Bronchial epithelial cell (primary cell): ENCODE data around the gene TALDO1. TPM values are rescaled to one million over a fixed set of nuclear protein-coding genes. Genes with fewer than 3 reads are reported as not detected.

Experiments used
- DNase-seq: peaks from one replicate; pipeline ENCODE4 v3.0.0-alpha.2; 2010; ENCODE audit warnings: low read depth
- FAIRE-seq: peaks from 2 replicates; lab custom pipeline; 2011; peaks lifted over from hg19 to GRCh38; lab: Jason Lieb, UNC
- H3K27me3 ChIP-seq: 2 replicates; pipeline ENCODE4 v1.5.1; 2011; ENCODE audit warnings: low read length; ENCODE audit not compliant: control insufficient read depth, insufficient read depth
- H3K36me3 ChIP-seq: 2 replicates; pipeline ENCODE4 v1.5.1; 2011; ENCODE audit warnings: low read length; ENCODE audit not compliant: control insufficient read depth, insufficient read depth
- H3K4me3 ChIP-seq: 2 replicates; pipeline ENCODE4 v1.5.1; 2011; ENCODE audit warnings: mild to moderate bottlenecking, low read depth, low read length, control low read depth
- CTCF ChIP-seq: IDR thresholded peaks from 2 replicates; pipeline ENCODE4 v1.5.1; 2011; ENCODE audit warnings: mild to moderate bottlenecking, moderate library complexity, low read length, control low read depth, inconsistent platforms; ENCODE audit not compliant: insufficient read depth, severe bottlenecking
- total RNA-seq: library from RNA; depleted of rRNA; stranded (reverse); fragments of >200 nt; gene quantifications from 2 replicates; pipeline ENCODE4 v1.2.1, GENCODE V29; 2014

The TALDO1 gene
- total RNA-seq, 1 donor from 2014 or later, result 253 TPM

- H3K4me3 ChIP-seq, result no peak overlapping the region
These were observed 26.5 kb upstream of the TALDO1 start for GRCh38 chr11:720642-721246.

GRCh38 chr11:721247-721740, 26.0 kb upstream of the TALDO1 start:
- H3K27me3 ChIP-seq, result no peaks in the 10 kb centered on the region
- TF ChIP-seq CTCF, result no peak

More at GRCh38 chr11:720642-721246, 26.5 kb upstream of the TALDO1 start:
- peaks cover 40% of the 10 kb centered on the region for H3K36me3 ChIP-seq
- no peak for TF ChIP-seq CTCF
- no peaks in the 10 kb centered on the region for H3K27me3 ChIP-seq
- DNase-seq (no peak), FAIRE-seq (no peak)

GRCh38 chr11:721741-722345, 25.4 kb upstream of the TALDO1 start:
- H3K36me3 ChIP-seq, result peaks cover 40% of the 10 kb centered on the region
- H3K4me3 ChIP-seq, result no peak overlapping the region
- no peaks in the 10 kb centered on the region for H3K27me3 ChIP-seq
- no peak for TF ChIP-seq CTCF
- FAIRE-seq (no peak), DNase-seq (no peak)

More at GRCh38 chr11:721247-721740, 26.0 kb upstream of the TALDO1 start:
- DNase-seq (no peak), FAIRE-seq (no peak)
- Histone ChIP-seq H3K4me3 (no peak overlapping the region), H3K36me3 (peaks cover 40% of the 10 kb centered on the region)

GRCh38 chr11:722346-722811, 24.9 kb upstream of the TALDO1 start:
- DNase-seq, result no peak
- Histone ChIP-seq H3K27me3 (no peaks in the 10 kb centered on the region), H3K4me3 (no peak overlapping the region), H3K36me3 (peaks cover 42% of the 10 kb centered on the region)
- no peak for TF ChIP-seq CTCF
- FAIRE-seq, result no peak

- peaks cover 43% of the 10 kb centered on the region for H3K36me3 ChIP-seq
- no peaks in the 10 kb centered on the region for H3K27me3 ChIP-seq
- no peak overlapping the region for H3K4me3 ChIP-seq
- FAIRE-seq (no peak), DNase-seq (no peak)
- TF ChIP-seq CTCF, result peak; percentile 31
These were observed 24.0 kb upstream of the TALDO1 start for GRCh38 chr11:723120-723883.
